ENCODE data around the gene CALR3. TPM values are rescaled to one million over a fixed set of nuclear protein-coding genes. Genes with fewer than 3 reads are reported as not detected.

CALR3 gene
- total and polyA plus RNA-seq, 4 donors: 0.05 to 0.08 TPM; not detected in 2

DNA sequence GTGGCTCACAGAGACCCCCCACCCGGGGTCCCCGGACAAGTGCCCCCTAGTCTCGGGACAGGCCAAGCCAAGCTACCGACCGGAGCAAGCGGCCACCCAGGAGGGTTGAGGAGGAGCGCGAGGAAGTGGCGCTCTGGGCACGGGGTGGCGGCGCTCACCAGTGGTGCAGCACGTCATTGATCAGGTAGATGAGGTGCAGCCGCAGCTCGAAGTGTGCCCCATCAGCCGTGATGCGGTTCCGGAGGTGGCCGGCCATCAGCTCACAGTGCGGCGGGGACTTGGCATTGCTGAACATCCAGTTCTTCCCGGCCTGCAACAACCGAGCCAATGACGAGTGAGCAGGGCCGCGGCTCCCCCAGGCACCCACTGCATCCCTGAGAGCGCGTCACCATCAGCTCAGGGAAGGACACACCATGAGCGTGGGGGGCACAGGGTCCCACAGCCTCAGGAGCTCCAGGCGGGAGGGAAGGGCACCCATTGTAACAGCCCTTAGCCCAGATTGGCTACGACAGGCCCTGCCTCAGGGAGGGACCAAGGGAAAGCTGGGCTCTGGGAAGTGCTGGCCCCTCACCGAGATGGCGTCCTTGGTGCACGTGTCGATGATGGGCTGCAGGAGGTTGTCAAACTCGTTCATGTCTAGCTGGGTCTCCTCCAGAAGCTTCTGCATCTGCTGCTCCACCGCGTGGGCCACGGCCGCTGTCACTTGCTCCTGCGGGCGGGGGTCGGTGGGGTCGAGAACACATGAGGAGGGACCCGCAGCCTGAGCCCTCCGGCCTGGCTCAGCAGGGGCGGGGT is 36.7 kb upstream of the CALR3 start (continued):
- TF ChIP-seq, protein P1, sequence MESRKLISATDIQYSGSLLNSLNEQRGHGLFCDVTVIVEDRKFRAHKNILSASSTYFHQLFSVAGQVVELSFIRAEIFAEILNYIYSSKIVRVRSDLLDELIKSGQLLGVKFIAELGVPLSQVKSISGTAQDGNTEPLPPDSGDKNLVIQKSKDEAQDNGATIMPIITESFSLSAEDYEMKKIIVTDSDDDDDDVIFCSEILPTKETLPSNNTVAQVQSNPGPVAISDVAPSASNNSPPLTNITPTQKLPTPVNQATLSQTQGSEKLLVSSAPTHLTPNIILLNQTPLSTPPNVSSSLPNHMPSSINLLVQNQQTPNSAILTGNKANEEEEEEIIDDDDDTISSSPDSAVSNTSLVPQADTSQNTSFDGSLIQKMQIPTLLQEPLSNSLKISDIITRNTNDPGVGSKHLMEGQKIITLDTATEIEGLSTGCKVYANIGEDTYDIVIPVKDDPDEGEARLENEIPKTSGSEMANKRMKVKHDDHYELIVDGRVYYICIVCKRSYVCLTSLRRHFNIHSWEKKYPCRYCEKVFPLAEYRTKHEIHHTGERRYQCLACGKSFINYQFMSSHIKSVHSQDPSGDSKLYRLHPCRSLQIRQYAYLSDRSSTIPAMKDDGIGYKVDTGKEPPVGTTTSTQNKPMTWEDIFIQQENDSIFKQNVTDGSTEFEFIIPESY (IDR thresholded peaks at IDR 0.05): no peak
- TF ChIP-seq GABPA (IDR thresholded peaks at IDR 0.05 in 1 of 2, conservative IDR thresholded peaks at IDR 0.05 in 1 of 2): no peak
- no peak for TF ChIP-seq NR2F2 (IDR thresholded peaks at IDR 0.05)
- TF ChIP-seq RAD21 (IDR thresholded peaks at IDR 0.05): no peak
- no peak for TF ChIP-seq YY1 (IDR thresholded peaks at IDR 0.05)

DNA sequence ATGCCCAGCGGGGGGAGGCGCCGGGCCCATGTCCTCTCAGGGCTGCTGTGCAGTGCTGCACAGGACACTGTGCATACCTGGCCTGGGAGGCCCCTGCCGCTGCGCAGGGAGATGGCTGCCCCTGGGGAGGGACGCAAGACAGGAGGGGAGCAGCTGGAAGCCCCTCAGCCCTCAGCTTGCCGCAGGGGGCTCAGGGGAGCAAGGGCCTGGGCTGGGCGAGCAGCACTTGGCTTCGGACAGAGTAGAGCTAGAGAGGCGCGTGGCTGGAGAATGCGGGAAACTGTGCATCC is 35.4 kb upstream of the CALR3 start:
- no peak for DNase-seq (ENCODE audit: low spot score)
- 97% methylated on average over 12 of the region's 12 CpGs for WGBS

More for the DNA sequence above, 35.4 kb upstream of the CALR3 start:
- H3K27me3 ChIP-seq (ENCODE audit: control insufficient read depth in 4 of 4, insufficient read depth in 4 of 4, low read length in 3 of 4): no peaks in the 10 kb centered on the region
- H3K4me1 ChIP-seq (ENCODE audit: control insufficient read depth in 4 of 4, insufficient read depth in 4 of 4, low read length in 3 of 4): peaks cover 4 to 19% (median 17%) of the 10 kb centered on the region in 4 donors
- H3K9ac ChIP-seq (ENCODE audit: low read depth in 1 of 2, low read length in 2 of 2): no peak overlapping the region
- H3K4me3 ChIP-seq (ENCODE audit: low read depth in 1 of 3, low read length in 3 of 3): no peak overlapping the region
- peaks cover 45 to 89% (median 58%) of the 10 kb centered on the region in 4 donors for H3K36me3 ChIP-seq (ENCODE audit: control insufficient read depth in 4 of 4, insufficient read depth in 3 of 4, low read depth in 1 of 4, low read length in 3 of 4)
- H3K9me3 ChIP-seq (ENCODE audit: control insufficient read depth in 4 of 4, low read length in 3 of 4): no peaks in the 10 kb centered on the region
- no peak for TF ChIP-seq TAF1 (conservative IDR thresholded peaks at IDR 0.05)
- no peak for TF ChIP-seq NR2F2 (IDR thresholded peaks at IDR 0.05)
- no peak for TF ChIP-seq HNF4G (IDR thresholded peaks at IDR 0.05)
- TF ChIP-seq RXRA (IDR thresholded peaks at IDR 0.05): no peak
- no peak for TF ChIP-seq CTCF (IDR thresholded peaks at IDR 0.05; ENCODE audit: low read depth, low read length, missing input control)
- no peak for TF ChIP-seq JUND (IDR thresholded peaks at IDR 0.05)
- TF ChIP-seq HNF4A (conservative IDR thresholded peaks at IDR 0.05): no peak
- no peak for TF ChIP-seq REST (IDR thresholded peaks at IDR 0.05)
- TF ChIP-seq RAD21 (IDR thresholded peaks at IDR 0.05): no peak
- no peak for TF ChIP-seq GABPA (IDR thresholded peaks at IDR 0.05 in 1 of 2, conservative IDR thresholded peaks at IDR 0.05 in 1 of 2)
- TF ChIP-seq FOXA2 (IDR thresholded peaks at IDR 0.05): no peak
- no peak for TF ChIP-seq EGR1 (IDR thresholded peaks at IDR 0.05; ENCODE audit: low read depth in 2 of 2)
- no peak for TF ChIP-seq YY1 (IDR thresholded peaks at IDR 0.05)
- TF ChIP-seq FOXA1 (IDR thresholded peaks at IDR 0.05): no peak
- TF ChIP-seq, protein P2, sequence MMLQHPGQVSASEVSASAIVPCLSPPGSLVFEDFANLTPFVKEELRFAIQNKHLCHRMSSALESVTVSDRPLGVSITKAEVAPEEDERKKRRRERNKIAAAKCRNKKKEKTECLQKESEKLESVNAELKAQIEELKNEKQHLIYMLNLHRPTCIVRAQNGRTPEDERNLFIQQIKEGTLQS (IDR thresholded peaks at IDR 0.05): no peak
- no peak for TF ChIP-seq SP1 (IDR thresholded peaks at IDR 0.05)
- no peak for TF ChIP-seq MAX (IDR thresholded peaks at IDR 0.05)
- TF ChIP-seq, protein P1 (IDR thresholded peaks at IDR 0.05): no peak
- H3K27ac ChIP-seq (ENCODE audit: low read depth in 1 of 2, low read length in 2 of 2): no peak overlapping the region
